HG02943 (cell line): Measurements from ENCODE around the gene KCNAB3.

ENCODE experiments used
- ATAC-seq: cut with Tn5 transposase; IDR thresholded peaks from one replicate; pipeline ENCODE4 v1.9.1; 2021; ENCODE audit warnings: mild to moderate bottlenecking, low read depth, moderate library complexity; ENCODE audit not compliant: unreplicated experiment

Gene KCNAB3

GRCh38 chr17:7909089-7909488 lies 20.6 kb downstream of the KCNAB3 start:
- no peak for ATAC-seq

GRCh38 chr17:7903154-7904103 lies 26.2 kb downstream of the KCNAB3 start:
- no peak for ATAC-seq

GRCh38 chr17:7897773-7898172 lies 31.9 kb downstream of the KCNAB3 start:
- no peak for ATAC-seq

- ATAC-seq: no peak
Measured at GRCh38 chr17:7897090-7897489, 32.6 kb downstream of the KCNAB3 start.

GRCh38 chr17:7894866-7895265 lies 34.8 kb downstream of the KCNAB3 start:
- no peak for ATAC-seq

GRCh38 chr17:7894226-7894625 lies 35.4 kb downstream of the KCNAB3 start:
- no peak for ATAC-seq

GRCh38 chr17:7893187-7893880 lies 36.3 kb downstream of the KCNAB3 start:
- no peak for ATAC-seq

GRCh38 chr17:7889166-7889955 lies 40.3 kb downstream of the KCNAB3 start:
- ATAC-seq: no peak

GRCh38 chr17:7888184-7888920 lies 41.3 kb downstream of the KCNAB3 start, which contains the start of gene CHD3:
Gene CHD3, plus strand, starts transcription at chr17:7888789. Its CDS starts 212 bp downstream, at chr17:7889001.
- ATAC-seq: no peak

GRCh38 chr17:7887482-7888183 lies 42.0 kb downstream of the KCNAB3 start:
- ATAC-seq: peak; percentile 41

GRCh38 chr17:7887038-7887481 lies 42.6 kb downstream of the KCNAB3 start:
- ATAC-seq: no peak

- no peak for ATAC-seq
Measured at GRCh38 chr17:7886227-7887037, 43.2 kb downstream of the KCNAB3 start.

GRCh38 chr17:7885367-7886226 lies 44.1 kb downstream of the KCNAB3 start:
- ATAC-seq: no peak

GRCh38 chr17:7884581-7885366 lies 44.9 kb downstream of the KCNAB3 start:
- no peak for ATAC-seq

GRCh38 chr17:7883781-7884386 lies 45.8 kb downstream of the KCNAB3 start:
- no peak for ATAC-seq

GRCh38 chr17:7882629-7883028 lies 47.0 kb downstream of the KCNAB3 start:
- no peak for ATAC-seq
